WTC11 (cell line): ENCODE results near the gene GTPBP8. TPM values are rescaled to one million over a fixed set of nuclear protein-coding genes. Genes with fewer than 3 reads are reported as not detected.

ENCODE experiments used
- ATAC-seq: fragments of 200-7000 bp; cut with Tn5 transposase; 2 replicates; pipeline ENCODE4 v1.10.0; 2021; ENCODE audit warnings: mild to moderate bottlenecking, moderate library complexity
- CTCF ChIA-PET: fragments of 300-600 bp; sonication (Branson Sonifier 250); formaldehyde crosslinking; loops from one replicate; lab custom pipeline; 2021; ENCODE audit warnings: antibody characterized with exemption; lab: Charles Lee
- POLR2A ChIA-PET: fragments of 350-600 bp; sonication (Branson Sonifier 250); formaldehyde crosslinking; loops from one replicate; lab custom pipeline; 2021; ENCODE audit warnings: antibody characterized with exemption; lab: Charles Lee
- DNase-seq: peaks from one replicate; pipeline ENCODE4 v3.0.0; 2021; ENCODE audit warnings: low spot score
- H3K27ac Mint-ChIP-seq: 2 replicates; pipeline ENCODE4 v1.8.0; 2021; ENCODE audit warnings: mixed read lengths
- H3K27me3 Mint-ChIP-seq: 2 replicates; pipeline ENCODE4 v1.8.0; 2021; ENCODE audit warnings: low read depth, mild to moderate bottlenecking, moderate library complexity, mixed read lengths
- H3K36me3 Mint-ChIP-seq: 2 replicates; pipeline ENCODE4 v1.8.0; 2021; ENCODE audit warnings: mixed read lengths
- H3K4me1 Mint-ChIP-seq: 2 replicates; pipeline ENCODE4 v1.8.0; 2022; ENCODE audit warnings: mixed read lengths
- H3K4me3 Mint-ChIP-seq: 2 replicates; pipeline ENCODE4 v1.8.0; 2021; ENCODE audit warnings: mild to moderate bottlenecking, moderate library complexity, mixed read lengths
- H3K9me3 Mint-ChIP-seq: 2 replicates; pipeline ENCODE4 v1.8.0; 2021; ENCODE audit warnings: mixed read lengths
- ATF1 ChIP-seq: sonication (generic); formaldehyde crosslinking; IDR thresholded peaks from 2 replicates; pipeline ENCODE4 v1.8.1; 2023; ENCODE audit warnings: mild to moderate bottlenecking, moderate library complexity, missing genetic modification reagents
- ATF2 ChIP-seq: sonication (generic); formaldehyde crosslinking; IDR thresholded peaks from 2 replicates; pipeline ENCODE4 v1.8.1; 2022; ENCODE audit warnings: low read depth, missing genetic modification reagents, borderline replicate concordance
- FOXP1 ChIP-seq: sonication (generic); formaldehyde crosslinking; IDR thresholded peaks from 2 replicates; pipeline ENCODE4 v1.8.0; 2022; ENCODE audit warnings: missing genetic modification reagents, mild to moderate bottlenecking, moderate library complexity, borderline replicate concordance
- IRF2 ChIP-seq: sonication (generic); formaldehyde crosslinking; IDR thresholded peaks from 2 replicates; pipeline ENCODE4 v1.8.0; 2022; ENCODE audit warnings: low read depth, missing genetic modification reagents, borderline replicate concordance
- JAZF1 ChIP-seq: fragments of 250-450 bp; sonication (Bioruptor Pico); IDR thresholded peaks from 2 replicates; pipeline ENCODE4 v1.9.0; 2021; ENCODE audit warnings: moderate library complexity, mild to moderate bottlenecking, inconsistent platforms
- NFYB ChIP-seq: sonication (generic); formaldehyde crosslinking; conservative IDR thresholded peaks from 2 replicates; pipeline ENCODE4 v1.8.0; 2022; ENCODE audit warnings: low read depth, missing genetic modification reagents
- PRDM15 ChIP-seq: sonication (generic); formaldehyde crosslinking; IDR thresholded peaks from 2 replicates; pipeline ENCODE4 v1.8.0; 2022; ENCODE audit warnings: missing genetic modification reagents
- STAT6 ChIP-seq: sonication (generic); formaldehyde crosslinking; conservative IDR thresholded peaks from 2 replicates; pipeline ENCODE4 v1.8.1; 2023; ENCODE audit warnings: mild to moderate bottlenecking, low read depth, missing genetic modification reagents, moderate library complexity
- TP53 ChIP-seq: sonication (generic); formaldehyde crosslinking; IDR thresholded peaks from 2 replicates; pipeline ENCODE4 v1.8.1; 2023; ENCODE audit warnings: mild to moderate bottlenecking, missing genetic modification reagents
- ZNF138 ChIP-seq: sonication (generic); formaldehyde crosslinking; conservative IDR thresholded peaks from 2 replicates; pipeline ENCODE4 v1.8.1; 2022; ENCODE audit warnings: mild to moderate bottlenecking, moderate library complexity, missing genetic modification reagents
- ZNF416 ChIP-seq: fragments of 250-450 bp; sonication (Bioruptor Pico); IDR thresholded peaks from 2 replicates; pipeline ENCODE4 v1.9.0; 2021; ENCODE audit warnings: mild to moderate bottlenecking, inconsistent platforms
- total RNA-seq: library from RNA; stranded (reverse); gene quantifications from 3 replicates; pipeline ENCODE4 v1.2.3, GENCODE V29; 2021
- TF ChIP-seq, protein P1 (sequence below): sonication (generic); formaldehyde crosslinking; IDR thresholded peaks from 2 replicates; pipeline ENCODE4 v1.8.1; 2022; ENCODE audit warnings: low read depth, mild to moderate bottlenecking, moderate library complexity, missing genetic modification reagents, borderline replicate concordance
- TF ChIP-seq, protein P2 (sequence below): fragments of 200-600 bp; IDR thresholded peaks from 2 replicates; pipeline ENCODE4 v1.8.0; 2022; ENCODE audit warnings: antibody characterized with exemption
- TF ChIP-seq, protein P3 (sequence below): fragments of 250-450 bp; sonication (Bioruptor Pico); IDR thresholded peaks from 2 replicates; pipeline ENCODE4 v1.9.0; 2021; ENCODE audit warnings: mild to moderate bottlenecking, borderline replicate concordance

GTPBP8 gene
- total RNA-seq, 1 experiment from 2014 or later = 19.5 TPM

DNA sequence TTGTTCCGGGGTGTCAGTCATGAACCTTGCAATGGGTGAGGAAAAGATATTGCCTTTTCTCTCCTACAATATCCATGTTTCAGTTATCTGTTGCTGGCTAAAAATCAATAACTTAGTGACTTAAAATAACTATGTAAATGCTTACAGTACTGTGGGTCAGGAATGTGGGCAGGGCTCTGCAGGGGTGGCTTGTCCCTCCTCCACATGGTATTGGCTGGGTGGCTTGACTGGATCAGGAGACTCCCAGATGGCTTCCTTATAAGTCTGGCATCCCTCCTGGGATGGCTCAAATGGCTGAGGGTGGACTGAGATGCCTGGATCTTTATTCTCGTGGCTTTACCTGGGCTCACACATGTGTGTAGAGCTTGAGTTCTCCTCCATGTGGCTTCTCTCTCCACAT lies 47.5 kb downstream of the GTPBP8 start (continued):
- TF ChIP-seq FOXP1 (CRISPR knock-in tag) (no peak), STAT6 (CRISPR knock-in tag) (no peak), ATF1 (CRISPR knock-in tag) (no peak)
- TF ChIP-seq, all 79 proteins: peak for 0

DNA sequence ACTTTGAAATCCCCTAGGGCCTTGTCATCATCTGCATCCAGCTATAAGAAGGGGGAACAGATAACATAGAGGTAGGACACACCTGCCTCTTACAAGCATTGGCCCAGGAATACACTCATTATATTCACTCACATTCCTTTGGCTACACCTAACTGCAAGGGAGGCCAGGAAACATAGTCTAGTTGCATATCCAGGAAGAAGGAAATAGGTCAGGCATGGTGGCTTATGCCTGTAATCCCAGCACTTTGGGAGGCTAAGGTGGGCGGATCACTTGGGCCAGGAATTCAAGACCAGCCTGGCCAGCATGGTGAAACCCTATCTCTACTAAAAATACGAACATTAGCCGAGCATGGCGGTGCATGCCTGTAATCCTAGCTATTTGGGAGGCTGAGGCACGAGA lies 48.8 kb downstream of the GTPBP8 start:
- Mint-ChIP-seq H3K36me3 (no peaks in the 10 kb centered on the region), H3K27me3 (peaks cover 2% of the 10 kb centered on the region; the same call in 1 of the 2 replicates), H3K4me3 (no peak overlapping the region), H3K9me3 (peaks cover 3% of the 10 kb centered on the region), H3K27ac (no peak overlapping the region), H3K4me1 (0 out of 2 replicates have a peak, but pooled peaks cover 3% of the 10 kb centered on the region)
- no peak for DNase-seq
- ATAC-seq = no peak
- ChIA-PET POLR2A (no interaction called here), CTCF (no interaction called here)
- TF ChIP-seq ATF2 (CRISPR knock-in tag) = no peak

DNA sequence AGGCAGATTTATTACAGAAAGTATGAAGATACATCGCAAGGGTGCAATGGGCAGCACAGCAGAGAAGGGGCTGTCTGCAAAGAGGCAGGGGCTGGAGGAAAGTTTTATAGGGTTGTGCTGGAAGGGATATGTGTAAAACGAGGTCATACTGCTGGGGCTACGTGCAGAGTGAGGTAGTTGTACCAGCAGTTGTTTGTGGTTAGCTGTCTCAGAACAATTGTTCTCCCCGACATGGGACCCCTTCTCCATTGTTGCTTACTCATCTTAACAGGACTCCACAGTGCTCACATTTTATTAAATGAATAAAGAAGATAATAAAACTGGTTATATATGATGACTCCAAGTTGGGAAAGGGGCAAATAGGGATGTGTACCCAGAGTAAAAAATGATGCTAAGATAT lies 49.4 kb downstream of the GTPBP8 start:
- H3K27me3 Mint-ChIP-seq = peaks cover 4% of the 10 kb centered on the region; the same call in 1 of the 2 replicates
- peaks cover 5% of the 10 kb centered on the region for H3K36me3 Mint-ChIP-seq
- no peak for DNase-seq
- ChIA-PET CTCF (no interaction called here), POLR2A (no interaction called here)
- no peak for ATAC-seq
- H3K9me3 Mint-ChIP-seq = peaks cover 7% of the 10 kb centered on the region
- no peak overlapping the region for H3K27ac Mint-ChIP-seq
- H3K4me3 Mint-ChIP-seq = no peak overlapping the region
- 0 out of 2 replicates have a peak, but pooled peaks cover 3% of the 10 kb centered on the region for H3K4me1 Mint-ChIP-seq
- TF ChIP-seq TP53 (CRISPR knock-in tag) = no peak
- TF ChIP-seq, protein P1, sequence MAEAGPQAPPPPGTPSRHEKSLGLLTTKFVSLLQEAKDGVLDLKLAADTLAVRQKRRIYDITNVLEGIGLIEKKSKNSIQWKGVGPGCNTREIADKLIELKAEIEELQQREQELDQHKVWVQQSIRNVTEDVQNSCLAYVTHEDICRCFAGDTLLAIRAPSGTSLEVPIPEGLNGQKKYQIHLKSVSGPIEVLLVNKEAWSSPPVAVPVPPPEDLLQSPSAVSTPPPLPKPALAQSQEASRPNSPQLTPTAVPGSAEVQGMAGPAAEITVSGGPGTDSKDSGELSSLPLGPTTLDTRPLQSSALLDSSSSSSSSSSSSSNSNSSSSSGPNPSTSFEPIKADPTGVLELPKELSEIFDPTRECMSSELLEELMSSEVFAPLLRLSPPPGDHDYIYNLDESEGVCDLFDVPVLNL (CRISPR knock-in tag) = no peak
- no peak for TF ChIP-seq ZNF416 (CRISPR knock-in tag)
- TF ChIP-seq, protein P2, sequence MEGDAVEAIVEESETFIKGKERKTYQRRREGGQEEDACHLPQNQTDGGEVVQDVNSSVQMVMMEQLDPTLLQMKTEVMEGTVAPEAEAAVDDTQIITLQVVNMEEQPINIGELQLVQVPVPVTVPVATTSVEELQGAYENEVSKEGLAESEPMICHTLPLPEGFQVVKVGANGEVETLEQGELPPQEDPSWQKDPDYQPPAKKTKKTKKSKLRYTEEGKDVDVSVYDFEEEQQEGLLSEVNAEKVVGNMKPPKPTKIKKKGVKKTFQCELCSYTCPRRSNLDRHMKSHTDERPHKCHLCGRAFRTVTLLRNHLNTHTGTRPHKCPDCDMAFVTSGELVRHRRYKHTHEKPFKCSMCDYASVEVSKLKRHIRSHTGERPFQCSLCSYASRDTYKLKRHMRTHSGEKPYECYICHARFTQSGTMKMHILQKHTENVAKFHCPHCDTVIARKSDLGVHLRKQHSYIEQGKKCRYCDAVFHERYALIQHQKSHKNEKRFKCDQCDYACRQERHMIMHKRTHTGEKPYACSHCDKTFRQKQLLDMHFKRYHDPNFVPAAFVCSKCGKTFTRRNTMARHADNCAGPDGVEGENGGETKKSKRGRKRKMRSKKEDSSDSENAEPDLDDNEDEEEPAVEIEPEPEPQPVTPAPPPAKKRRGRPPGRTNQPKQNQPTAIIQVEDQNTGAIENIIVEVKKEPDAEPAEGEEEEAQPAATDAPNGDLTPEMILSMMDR = no peak
- no peak for TF ChIP-seq ZNF138 (CRISPR knock-in tag)
- no peak for TF ChIP-seq IRF2 (CRISPR knock-in tag)
- no peak for TF ChIP-seq PRDM15
- TF ChIP-seq JAZF1 (CRISPR knock-in tag) = no peak
- TF ChIP-seq, protein P3, sequence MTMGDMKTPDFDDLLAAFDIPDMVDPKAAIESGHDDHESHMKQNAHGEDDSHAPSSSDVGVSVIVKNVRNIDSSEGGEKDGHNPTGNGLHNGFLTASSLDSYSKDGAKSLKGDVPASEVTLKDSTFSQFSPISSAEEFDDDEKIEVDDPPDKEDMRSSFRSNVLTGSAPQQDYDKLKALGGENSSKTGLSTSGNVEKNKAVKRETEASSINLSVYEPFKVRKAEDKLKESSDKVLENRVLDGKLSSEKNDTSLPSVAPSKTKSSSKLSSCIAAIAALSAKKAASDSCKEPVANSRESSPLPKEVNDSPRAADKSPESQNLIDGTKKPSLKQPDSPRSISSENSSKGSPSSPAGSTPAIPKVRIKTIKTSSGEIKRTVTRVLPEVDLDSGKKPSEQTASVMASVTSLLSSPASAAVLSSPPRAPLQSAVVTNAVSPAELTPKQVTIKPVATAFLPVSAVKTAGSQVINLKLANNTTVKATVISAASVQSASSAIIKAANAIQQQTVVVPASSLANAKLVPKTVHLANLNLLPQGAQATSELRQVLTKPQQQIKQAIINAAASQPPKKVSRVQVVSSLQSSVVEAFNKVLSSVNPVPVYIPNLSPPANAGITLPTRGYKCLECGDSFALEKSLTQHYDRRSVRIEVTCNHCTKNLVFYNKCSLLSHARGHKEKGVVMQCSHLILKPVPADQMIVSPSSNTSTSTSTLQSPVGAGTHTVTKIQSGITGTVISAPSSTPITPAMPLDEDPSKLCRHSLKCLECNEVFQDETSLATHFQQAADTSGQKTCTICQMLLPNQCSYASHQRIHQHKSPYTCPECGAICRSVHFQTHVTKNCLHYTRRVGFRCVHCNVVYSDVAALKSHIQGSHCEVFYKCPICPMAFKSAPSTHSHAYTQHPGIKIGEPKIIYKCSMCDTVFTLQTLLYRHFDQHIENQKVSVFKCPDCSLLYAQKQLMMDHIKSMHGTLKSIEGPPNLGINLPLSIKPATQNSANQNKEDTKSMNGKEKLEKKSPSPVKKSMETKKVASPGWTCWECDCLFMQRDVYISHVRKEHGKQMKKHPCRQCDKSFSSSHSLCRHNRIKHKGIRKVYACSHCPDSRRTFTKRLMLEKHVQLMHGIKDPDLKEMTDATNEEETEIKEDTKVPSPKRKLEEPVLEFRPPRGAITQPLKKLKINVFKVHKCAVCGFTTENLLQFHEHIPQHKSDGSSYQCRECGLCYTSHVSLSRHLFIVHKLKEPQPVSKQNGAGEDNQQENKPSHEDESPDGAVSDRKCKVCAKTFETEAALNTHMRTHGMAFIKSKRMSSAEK (CRISPR knock-in tag) = no peak
- TF ChIP-seq NFYB (CRISPR knock-in tag) = no peak
